A549 (cell line): Measurements from ENCODE around the gene MTFP1. TPM values are rescaled to one million over a fixed set of nuclear protein-coding genes. Genes with fewer than 3 reads are reported as not detected.

Source experiments
- ATAC-seq, 2 experiments: fragments of 200-7000 bp in 1 of 2; fragments of >200 bp in 1 of 2; cut with Nextera tagmentation in 1 of 2; cut with Tn5 transposase in 1 of 2; 3 replicates each; pipeline versions ENCODE4 v1.8.0 to v1.9.1; 2018 to 2020; ENCODE audit warnings: mild to moderate bottlenecking in 1 of 2, moderate library complexity in 1 of 2
- CTCF ChIA-PET: fragments of 300-600 bp; sonication (Branson Sonifier 250); formaldehyde crosslinking; extraction: SDS; loops from one replicate; lab custom pipeline; 2021; ENCODE audit warnings: antibody characterized with exemption, inconsistent platforms; lab: Yijun Ruan, JAX
- POLR2A ChIA-PET: fragments of 350-600 bp; formaldehyde crosslinking; extraction: SDS; loops from one replicate; lab custom pipeline; 2021; ENCODE audit warnings: antibody characterized with exemption, inconsistent platforms; lab: Yijun Ruan, JAX
- DNase-seq, 2 experiments: peaks; one replicate each; pipeline versions ENCODE4 v3.0.0 to v3.0.0-alpha.2; 2011 to 2016; ENCODE audit warnings: low read depth in 1 of 2, low spot score in 1 of 2
- FAIRE-seq: peaks from 2 replicates; lab custom pipeline; 2011; peaks lifted over from hg19 to GRCh38; lab: Jason Lieb, UNC
- H3K27ac ChIP-seq, 2 experiments: fragments of >200 bp; sonication (Bioruptor Twin); formaldehyde crosslinking; 3 replicates each; pipeline ENCODE4 v1.5.1; 2016 to 2017
- H3K4me1 ChIP-seq: fragments of >200 bp; sonication (Bioruptor Twin); formaldehyde crosslinking; 3 replicates; pipeline ENCODE4 v1.6.1; 2016
- H3K4me2 ChIP-seq: fragments of >200 bp; sonication (Bioruptor Twin); formaldehyde crosslinking; 3 replicates; pipeline ENCODE4 v1.6.1; 2016
- H3K4me3 ChIP-seq: fragments of >200 bp; sonication (Bioruptor Twin); formaldehyde crosslinking; 3 replicates; pipeline ENCODE4 v1.5.1; 2016
- H3K9me3 ChIP-seq: fragments of >200 bp; sonication (Bioruptor Twin); formaldehyde crosslinking; 3 replicates; pipeline ENCODE4 v1.6.1; 2016
- ATOH8 ChIP-seq: fragments of 250-450 bp; sonication (Bioruptor Pico); IDR thresholded peaks from 2 replicates; pipeline ENCODE4 v1.5.0; 2020; ENCODE audit warnings: low read depth, mild to moderate bottlenecking, moderate library complexity
- BCL3 ChIP-seq: fragments of >200 bp; sonication (Bioruptor Twin); formaldehyde crosslinking; IDR thresholded peaks from 3 replicates; pipeline ENCODE4 v1.6.1; 2016
- BHLHE40 ChIP-seq: IDR thresholded peaks from 2 replicates; pipeline ENCODE4 v1.6.1; 2012; ENCODE audit warnings: low read depth, low read length, inconsistent platforms
- CBX8 ChIP-seq: fragments of 200-600 bp; sonication (generic); IDR thresholded peaks from 2 replicates; pipeline ENCODE4 v1.6.1; 2016
- CEBPB ChIP-seq, 2 experiments: fragments of >200 bp in 1 of 2; sonication (Bioruptor Twin) in 1 of 2; formaldehyde crosslinking in 1 of 2; IDR thresholded peaks; 2 replicates each; pipeline ENCODE4 v1.6.1; 2012 to 2016
- CHD4 ChIP-seq: fragments of 200-600 bp; sonication (generic); IDR thresholded peaks from 2 replicates; pipeline ENCODE4 v1.6.1; 2016; ENCODE audit warnings: antibody characterized with exemption, mild to moderate bottlenecking, borderline replicate concordance
- CTCF ChIP-seq: fragments of >200 bp; sonication (Bioruptor Twin); formaldehyde crosslinking; IDR thresholded peaks from 3 replicates; pipeline ENCODE4 v1.5.1; 2016
- EHF ChIP-seq: fragments of 250-450 bp; sonication (Bioruptor Pico); IDR thresholded peaks from 2 replicates; pipeline ENCODE4 v1.5.0; 2020; ENCODE audit warnings: mild to moderate bottlenecking
- EP300 ChIP-seq, 2 experiments: fragments of >200 bp; sonication (Bioruptor Twin); formaldehyde crosslinking; IDR thresholded peaks; 2 replicates in 1 of 2; 3 replicates in 1 of 2; pipeline ENCODE4 v1.6.1; 2016 to 2017
- FOSB ChIP-seq: fragments of 250-450 bp; sonication (Bioruptor Pico); IDR thresholded peaks from 2 replicates; pipeline ENCODE4 v1.5.0; 2020; ENCODE audit warnings: mild to moderate bottlenecking, moderate library complexity
- FOSL2 ChIP-seq, 2 experiments: fragments of 450-650 bp in 1 of 2; fragments of >200 bp in 1 of 2; sonication (Bioruptor Twin) in 1 of 2; formaldehyde crosslinking; IDR thresholded peaks; 2 replicates each; pipeline versions ENCODE4 v1.5.0 to v1.6.1; 2016 to 2020; ENCODE audit warnings: mild to moderate bottlenecking in 1 of 2, moderate library complexity in 1 of 2
- FOXS1 ChIP-seq: fragments of 250-450 bp; sonication (Bioruptor Pico); IDR thresholded peaks from 2 replicates; pipeline ENCODE4 v1.5.0; 2020; ENCODE audit warnings: mild to moderate bottlenecking, moderate library complexity
- HDAC2 ChIP-seq: fragments of 200-600 bp; sonication (generic); IDR thresholded peaks from 2 replicates; pipeline ENCODE4 v1.6.1; 2016
- HOXB13 ChIP-seq: fragments of 250-450 bp; sonication (Bioruptor Pico); IDR thresholded peaks from 2 replicates; pipeline ENCODE4 v1.5.0; 2020; ENCODE audit warnings: low read depth, mild to moderate bottlenecking, moderate library complexity
- KDM1A ChIP-seq: fragments of 200-600 bp; sonication (generic); IDR thresholded peaks from 2 replicates; pipeline ENCODE4 v1.6.1; 2016; ENCODE audit warnings: low read depth, mild to moderate bottlenecking
- KDM5A ChIP-seq: fragments of 200-600 bp; sonication (generic); IDR thresholded peaks from 2 replicates; pipeline ENCODE4 v1.6.1; 2016; ENCODE audit warnings: antibody characterized with exemption, mild to moderate bottlenecking
- MAX ChIP-seq: IDR thresholded peaks from 2 replicates; pipeline ENCODE4 v1.6.1; 2012
- PHF8 ChIP-seq: fragments of 200-600 bp; sonication (generic); IDR thresholded peaks from 2 replicates; pipeline ENCODE4 v1.6.1; 2016; ENCODE audit warnings: low read depth, mild to moderate bottlenecking, antibody characterized with exemption, moderate library complexity, borderline replicate concordance
- POLR2A ChIP-seq: IDR thresholded peaks from 2 replicates; pipeline ENCODE4 v1.6.1; 2012; ENCODE audit warnings: mild to moderate bottlenecking, low read length
- RAD21 ChIP-seq, 2 experiments: fragments of >200 bp in 1 of 2; sonication (Bioruptor Twin) in 1 of 2; formaldehyde crosslinking in 1 of 2; IDR thresholded peaks in 1 of 2; conservative IDR thresholded peaks in 1 of 2; 2 replicates in 1 of 2; 3 replicates in 1 of 2; pipeline ENCODE4 v1.6.1; 2012 to 2018; ENCODE audit warnings: inconsistent platforms in 1 of 2
- RFX5 ChIP-seq: fragments of 450-650 bp; IDR thresholded peaks from 2 replicates; pipeline ENCODE4 v1.7.1; 2014; ENCODE audit warnings: antibody characterized with exemption, mild to moderate bottlenecking, moderate library complexity
- RNF2 ChIP-seq: fragments of 200-600 bp; sonication (generic); IDR thresholded peaks from 2 replicates; pipeline ENCODE4 v1.6.1; 2016; ENCODE audit warnings: low read depth, mild to moderate bottlenecking, antibody characterized with exemption, moderate library complexity, borderline replicate concordance
- SMC3 ChIP-seq: fragments of >200 bp; sonication (Bioruptor Twin); formaldehyde crosslinking; IDR thresholded peaks from 3 replicates; pipeline ENCODE4 v1.6.1; 2018; ENCODE audit warnings: inconsistent platforms
- TFCP2L1 ChIP-seq: fragments of 250-450 bp; sonication (Bioruptor Pico); IDR thresholded peaks from 2 replicates; pipeline ENCODE4 v1.5.0; 2021; ENCODE audit warnings: mild to moderate bottlenecking
- ZC3H11A ChIP-seq: fragments of 450-650 bp; IDR thresholded peaks from 2 replicates; pipeline ENCODE4 v1.6.1; 2014; ENCODE audit warnings: antibody characterized with exemption, mild to moderate bottlenecking
- ZSCAN20 ChIP-seq: fragments of 250-450 bp; sonication (Bioruptor Pico); IDR thresholded peaks from 2 replicates; pipeline ENCODE4 v1.8.0; 2022; ENCODE audit warnings: mild to moderate bottlenecking, moderate library complexity
- WGBS: methylation state at CpG from one replicate; pipeline ENCODE4 v1.1.6; 2017; ENCODE audit errors: missing lambda C conversion rate; 5-methylcytosine and 5-hydroxymethylcytosine counted together
- polyA plus RNA-seq, 4 experiments: library from polyadenylated mRNA; depleted of rRNA in 3 of 4; stranded (reverse); fragments of >200 nt; fragmentation: RNase III in 1 of 4; extraction: RNeasy Plus Mini Kit Qiagen cat#74134 plus additional on column Dnase treatment in 1 of 4; gene quantifications; 2 replicates in 3 of 4; 3 replicates in 1 of 4; pipeline ENCODE4 v1.2.3, GENCODE V29; 2011 to 2017

Gene MTFP1
- polyA plus RNA-seq, 2 of the 4 experiments (the other 2 are of a cell fraction): 23.8 to 52.0 TPM

GRCh38 chr22:30441088-30441487, 15.5 kb downstream of the MTFP1 start (continued):
- TF ChIP-seq KDM1A: no peak

GRCh38 chr22:30444632-30445437, 19.3 kb downstream of the MTFP1 start:
- ATAC-seq (peak; percentile 85 to 88; a peak in 5 of 6 replicates), DNase-seq (peak; percentile 62 to 64), FAIRE-seq (no peak)
- Histone ChIP-seq H3K9me3 (no peaks in the 10 kb centered on the region), H3K27ac (peak overlapping the region; percentile 63 to 78), H3K4me2 (peak overlapping the region; percentile 72), H3K4me3 (no peak overlapping the region), H3K4me1 (peaks cover 10% of the 10 kb centered on the region; the same call in 2 of the 3 replicates)
- ChIA-PET POLR2A (interaction anchor here (0.8 to 1.2 kb wide), 2 partner anchors 22 to 162 kb away, joined by 4 to 5 read pairs; partner anchors contain the start of gene TCN2), CTCF (interaction anchor here (0.5 to 4.5 kb wide), 27 partner anchors 8 to 345 kb away, joined by 3 to 24 read pairs (median 4); partner anchors contain the start of genes MTFP1 and TCN2)
- no peak for TF ChIP-seq ZC3H11A
- no peak for TF ChIP-seq TFCP2L1 (CRISPR knock-in tag)
- no peak for TF ChIP-seq EHF
- peak; percentile 70 to 76 for TF ChIP-seq RAD21 (conservative IDR thresholded peaks at IDR 0.05 in 1 of 2, IDR thresholded peaks at IDR 0.05 in 1 of 2)
- no peak for TF ChIP-seq CBX8
- TF ChIP-seq CHD4: no peak
- no peak for TF ChIP-seq ATOH8 (CRISPR knock-in tag)
- 0 out of 2 replicates have a peak, but pooled peaks have one; percentile 6 for TF ChIP-seq POLR2A
- TF ChIP-seq CEBPB (IDR thresholded peaks at IDR 0.05): no peak
- no peak for TF ChIP-seq BHLHE40
- TF ChIP-seq HOXB13 (CRISPR knock-in tag): no peak
- TF ChIP-seq HDAC2: no peak
- no peak for TF ChIP-seq ZSCAN20
- TF ChIP-seq RFX5: no peak
- peak; percentile 59; the same call in 1 of the 2 replicates for TF ChIP-seq FOSB (CRISPR knock-in tag)
- TF ChIP-seq KDM5A: no peak
- no peak for TF ChIP-seq RNF2
- no peak for TF ChIP-seq MAX
- peak; percentile 59 for TF ChIP-seq SMC3
- TF ChIP-seq FOXS1 (CRISPR knock-in tag): no peak
- no peak for TF ChIP-seq PHF8
- TF ChIP-seq FOSL2 (IDR thresholded peaks at IDR 0.05): no peak
- TF ChIP-seq FOSL2 (CRISPR knock-in tag; IDR thresholded peaks at IDR 0.05): no peak
- TF ChIP-seq CTCF: peak; percentile 60
- TF ChIP-seq EP300 (IDR thresholded peaks at IDR 0.05): no peak
- TF ChIP-seq BCL3: no peak
- WGBS: 17% methylated on average over 11 of the region's 11 CpGs
